GM10266 (cell line): Measurements from ENCODE around the gene SOX4.

Experiments used
- DNase-seq: peaks from one replicate; pipeline ENCODE4 v3.0.0; 2012; ENCODE audit errors: extremely low spot score
- CTCF ChIP-seq: IDR thresholded peaks from 2 replicates; pipeline ENCODE4 v1.5.1; 2012; ENCODE audit warnings: mild to moderate bottlenecking, low read depth; ENCODE audit not compliant: control insufficient read depth, insufficient read depth; ENCODE audit errors: missing control alignments

SOX4 gene

GRCh38 chr6:21633511-21634109 lies 40.1 kb downstream of the SOX4 start:
- TF ChIP-seq CTCF, result no peak
- no peak for DNase-seq

GRCh38 chr6:21634582-21634981 lies 41.0 kb downstream of the SOX4 start:
- DNase-seq, result no peak
- no peak for TF ChIP-seq CTCF

- DNase-seq, result no peak
- no peak for TF ChIP-seq CTCF
Measured at GRCh38 chr6:21636876-21637275, 43.3 kb downstream of the SOX4 start.

- no peak for TF ChIP-seq CTCF
- no peak for DNase-seq
Measured at GRCh38 chr6:21639316-21639715, 45.8 kb downstream of the SOX4 start.
